T follicular helper cell (primary cell): ENCODE measurements around the gene SORBS2.

Experiments used
- DNase-seq: peaks from one replicate; pipeline ENCODE4 v3.0.0-alpha.2; 2020; ENCODE audit warnings: low read depth

Gene SORBS2

GRCh38 chr4:185773419-185773818, 38.6 kb downstream of the SORBS2 start:
- no peak for DNase-seq

GRCh38 chr4:185772391-185773093, 39.5 kb downstream of the SORBS2 start:
- DNase-seq, result no peak

- DNase-seq, result no peak
These were observed 40.1 kb downstream of the SORBS2 start for GRCh38 chr4:185771711-185772390.

GRCh38 chr4:185767528-185767927, 44.5 kb downstream of the SORBS2 start:
- DNase-seq, result no peak

GRCh38 chr4:185764876-185765275, 47.1 kb downstream of the SORBS2 start:
- no peak for DNase-seq

- DNase-seq, result no peak
These were observed 50.4 kb downstream of the SORBS2 start for GRCh38 chr4:185761352-185762235.

GRCh38 chr4:185758807-185759206, 53.2 kb downstream of the SORBS2 start:
- DNase-seq, result no peak

- no peak for DNase-seq
These were observed 56.5 kb downstream of the SORBS2 start for GRCh38 chr4:185755451-185755850.

- no peak for DNase-seq
These were observed 57.0 kb downstream of the SORBS2 start for GRCh38 chr4:185754961-185755360.

GRCh38 chr4:185752872-185753271, 59.1 kb downstream of the SORBS2 start:
- DNase-seq, result no peak

- no peak for DNase-seq
These were observed 62.1 kb downstream of the SORBS2 start for GRCh38 chr4:185749858-185750257.

- DNase-seq, result no peak
These were observed 63.0 kb downstream of the SORBS2 start for GRCh38 chr4:185748901-185749390.

- no peak for DNase-seq
These were observed 66.1 kb downstream of the SORBS2 start for GRCh38 chr4:185745891-185746290.

GRCh38 chr4:185744946-185745345, 67.0 kb downstream of the SORBS2 start:
- DNase-seq, result no peak

- DNase-seq, result no peak
These were observed 67.5 kb downstream of the SORBS2 start for GRCh38 chr4:185744488-185744862.

GRCh38 chr4:185743722-185744487, 68.1 kb downstream of the SORBS2 start:
- DNase-seq, result no peak

- no peak for DNase-seq
These were observed 69.2 kb downstream of the SORBS2 start for GRCh38 chr4:185742766-185743165.

- no peak for DNase-seq
These were observed 70.2 kb downstream of the SORBS2 start for GRCh38 chr4:185741795-185742194.

- no peak for DNase-seq
These were observed 71.5 kb downstream of the SORBS2 start for GRCh38 chr4:185740471-185740873.

- DNase-seq, result no peak
These were observed 73.2 kb downstream of the SORBS2 start for GRCh38 chr4:185738820-185739219.

GRCh38 chr4:185738038-185738552, 73.9 kb downstream of the SORBS2 start:
- no peak for DNase-seq
